HFF-Myc (cell line): ENCODE results near the gene SETBP1.

Experiments used
- DNase-seq: peaks from one replicate; pipeline ENCODE4 v3.0.0-alpha.2; 2011; ENCODE audit warnings: low read depth; ENCODE audit errors: extremely low read depth
- H3K4me3 ChIP-seq: replicated peaks from 2 replicates; pipeline ENCODE4 v1.5.1; 2011; ENCODE audit warnings: low read depth, mild to moderate bottlenecking, control low read depth, low read length
- CTCF ChIP-seq: IDR thresholded peaks from 2 replicates; pipeline ENCODE4 v1.5.1; 2012; ENCODE audit warnings: mild to moderate bottlenecking, low read depth, low read length, control low read depth; ENCODE audit errors: missing control alignments

The SETBP1 gene

GRCh38 chr18:44680273-44681075 lies at the start of gene SETBP1:
TSS of gene SETBP1 (plus strand) at chr18:44680888. CDS start at chr18:44701347, 20,459 bp downstream.
- no peak for TF ChIP-seq CTCF
- no peak for DNase-seq
- peak within 1 kb of the TSS; percentile 57 for H3K4me3 ChIP-seq

GRCh38 chr18:44632469-44633145 lies 48.1 kb upstream of the SETBP1 start:
- no peak overlapping the region for H3K4me3 ChIP-seq
- TF ChIP-seq CTCF = no peak
- DNase-seq = no peak

DNA sequence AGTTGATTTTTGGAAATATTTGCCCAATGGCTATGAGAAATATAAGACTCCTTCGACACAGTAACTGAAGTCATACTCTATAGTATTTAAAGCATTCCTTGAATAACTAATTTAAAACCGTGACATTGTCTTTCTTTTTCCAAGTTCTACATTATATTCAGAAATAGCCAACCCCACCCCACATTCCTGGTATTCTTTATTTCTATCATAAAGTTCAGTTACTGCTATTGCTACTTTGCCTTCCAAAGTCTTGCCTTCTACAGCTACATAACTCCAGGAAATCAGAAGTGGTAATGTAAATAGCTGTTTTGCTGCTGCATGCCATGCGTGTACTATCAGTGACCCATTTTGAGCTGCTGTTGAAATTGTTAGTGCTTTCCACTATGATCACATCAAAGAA lies 45.1 kb upstream of the SETBP1 start:
- no peak overlapping the region for H3K4me3 ChIP-seq
- no peak for TF ChIP-seq CTCF
- DNase-seq = no peak

DNA sequence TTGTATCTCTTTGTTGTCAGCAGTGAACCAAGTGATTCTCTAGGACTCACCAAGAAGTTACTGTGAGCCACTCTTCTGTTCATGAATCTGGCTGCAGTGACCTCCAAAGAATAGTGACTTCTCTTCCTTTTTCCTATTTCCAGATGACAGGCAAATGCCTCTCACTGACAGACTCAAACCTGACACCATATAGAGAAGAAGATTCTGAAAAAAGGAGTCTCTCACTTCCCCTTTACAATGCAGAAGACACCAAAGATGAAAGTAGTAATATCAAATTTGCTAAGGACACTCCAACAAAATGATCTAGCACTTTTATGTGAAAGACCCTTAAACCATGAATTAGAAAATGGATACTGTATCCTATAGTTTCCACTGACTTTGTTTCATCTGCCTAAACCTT lies 44.4 kb upstream of the SETBP1 start:
- no peak for TF ChIP-seq CTCF
- DNase-seq = no peak
- no peak overlapping the region for H3K4me3 ChIP-seq

- no peak for DNase-seq
- TF ChIP-seq CTCF = no peak
- H3K4me3 ChIP-seq = no peak overlapping the region
Observed at GRCh38 chr18:44637210-44638033, 43.3 kb upstream of the SETBP1 start.

GRCh38 chr18:44638034-44638540 lies 42.6 kb upstream of the SETBP1 start:
- TF ChIP-seq CTCF = no peak
- H3K4me3 ChIP-seq = no peak overlapping the region
- DNase-seq = no peak
